DMS153 (cell line): ENCODE measurements around the gene RAB20.
A peak's percentile ranks its signal among the peaks of the same experiment; 100 is the strongest.

Experiments used
- DNase-seq: peaks from one replicate; lab custom pipeline; 2025; lab: John Stamatoyannopoulos, UW

The RAB20 gene

DNA sequence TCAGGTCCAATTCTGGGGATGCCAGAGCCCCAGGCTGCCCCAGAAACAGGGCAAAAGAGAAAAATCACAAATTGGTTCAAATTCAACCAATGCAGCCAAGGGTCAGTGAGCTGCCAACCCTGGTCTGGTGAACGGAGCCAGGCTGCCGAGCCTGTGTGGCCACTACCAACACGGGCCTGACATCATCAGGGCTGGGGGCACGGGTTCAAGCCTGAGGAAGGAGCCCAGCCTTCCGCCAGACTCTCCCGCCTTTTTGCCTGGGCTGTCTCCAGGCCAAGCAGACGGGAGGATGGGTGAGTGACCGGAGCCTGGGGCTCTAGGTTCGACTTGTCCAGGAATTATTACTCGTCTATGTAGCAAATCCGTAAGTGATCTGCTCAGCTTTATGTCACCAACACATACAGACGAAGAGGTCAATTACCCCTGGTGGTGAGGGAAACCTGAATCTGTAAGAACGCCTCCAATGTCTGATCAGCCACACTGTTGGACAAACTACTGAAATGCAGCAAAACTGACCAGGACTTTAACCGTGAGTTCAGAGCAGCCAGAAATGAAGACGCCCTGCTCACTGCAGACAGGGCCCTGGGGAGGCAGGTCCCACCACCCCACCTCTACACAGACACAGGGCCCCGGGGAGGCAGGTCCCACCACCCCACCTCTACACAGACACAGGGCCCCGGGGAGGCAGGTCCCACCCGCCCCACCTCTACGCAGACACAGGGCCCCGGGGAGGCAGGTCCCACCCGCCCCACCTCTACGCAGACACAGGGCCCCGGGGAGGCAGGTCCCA is 31.8 kb downstream of the RAB20 start:
- DNase-seq, result no peak

DNA sequence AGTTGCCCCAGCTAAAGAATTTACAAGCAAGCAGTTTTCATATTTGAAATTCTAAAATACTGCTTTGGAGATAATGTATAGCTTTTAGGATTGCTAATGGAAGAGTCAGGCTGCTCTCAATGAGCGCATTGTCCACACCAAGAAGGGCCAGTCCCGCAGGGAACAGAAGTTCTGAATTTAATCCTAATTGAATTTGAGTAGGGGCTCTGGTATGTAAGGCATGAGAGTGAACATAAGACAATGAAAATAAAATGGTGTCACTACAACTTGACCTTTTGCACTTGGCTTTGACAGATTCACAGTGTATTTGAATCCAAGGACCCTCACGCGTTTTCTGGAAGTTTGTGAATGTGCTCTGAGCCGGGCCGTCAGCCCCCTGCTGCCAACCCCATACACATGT is 32.6 kb downstream of the RAB20 start:
- DNase-seq, result no peak

DNA sequence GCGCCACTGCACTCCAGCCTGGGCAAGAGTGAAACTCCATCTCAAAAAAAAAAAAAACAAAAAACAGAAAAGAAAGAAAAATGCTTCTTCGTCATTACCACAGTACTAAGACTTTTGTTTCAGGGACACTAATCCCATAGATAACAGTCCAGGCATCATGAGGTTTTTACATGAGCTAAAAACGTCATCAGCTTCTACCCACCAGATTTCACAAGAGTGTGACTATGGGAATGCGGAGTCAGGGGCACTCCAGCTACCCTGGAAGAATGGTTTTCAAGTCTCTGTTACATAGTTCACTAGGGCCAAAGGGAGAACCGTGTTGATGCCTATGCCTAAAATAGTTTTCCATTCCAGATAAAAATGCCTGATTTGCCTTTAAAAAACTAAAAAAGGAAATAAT is 33.2 kb downstream of the RAB20 start:
- no peak for DNase-seq

DNA sequence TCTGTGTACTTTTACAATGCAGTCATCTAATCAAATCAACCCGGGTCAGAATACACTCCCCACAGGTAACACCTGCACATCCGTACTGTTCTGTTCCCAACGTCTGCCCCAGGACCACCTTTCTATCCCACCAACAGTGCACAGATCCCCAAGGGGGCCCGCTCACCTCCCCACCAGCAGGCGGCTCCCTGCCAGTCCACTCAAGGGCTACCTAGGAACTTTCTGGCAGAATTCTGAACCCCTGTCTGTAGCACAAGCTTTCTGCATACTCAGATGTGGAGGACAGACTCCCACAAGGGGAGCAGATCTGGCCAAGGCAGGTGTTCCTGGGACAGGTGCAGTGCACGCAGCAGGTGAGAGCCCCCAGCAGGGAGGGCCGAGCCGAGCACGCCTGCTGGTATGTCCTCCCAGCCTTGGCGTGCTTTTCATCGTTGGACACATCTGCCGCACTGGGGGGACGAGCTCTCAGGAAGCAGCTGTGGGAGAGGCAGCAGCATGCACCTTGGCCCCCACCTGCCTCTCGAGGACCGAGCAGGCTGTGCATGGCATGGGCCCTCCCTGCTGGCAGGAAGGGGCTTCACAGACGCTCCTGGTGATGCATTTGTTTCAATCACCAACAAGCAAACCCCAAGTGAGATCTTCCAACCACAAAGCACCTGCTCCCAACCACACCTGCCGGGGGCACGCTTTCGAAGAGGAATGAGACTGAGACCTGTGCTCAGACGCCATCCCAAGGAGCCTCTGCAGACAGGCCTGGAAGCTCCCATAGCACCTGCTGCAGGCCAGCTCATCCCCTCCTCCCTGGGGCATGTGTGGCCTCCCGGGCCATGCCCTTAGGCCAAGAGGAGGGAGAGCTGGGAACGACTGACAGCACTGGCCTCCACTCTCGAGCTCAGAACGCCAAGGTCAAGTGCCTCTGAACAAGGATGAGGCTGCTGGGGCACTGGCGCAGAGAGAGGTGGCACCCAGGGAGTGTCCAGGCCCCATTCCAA is 35.9 kb downstream of the RAB20 start:
- peak; percentile 96 for DNase-seq

DNA sequence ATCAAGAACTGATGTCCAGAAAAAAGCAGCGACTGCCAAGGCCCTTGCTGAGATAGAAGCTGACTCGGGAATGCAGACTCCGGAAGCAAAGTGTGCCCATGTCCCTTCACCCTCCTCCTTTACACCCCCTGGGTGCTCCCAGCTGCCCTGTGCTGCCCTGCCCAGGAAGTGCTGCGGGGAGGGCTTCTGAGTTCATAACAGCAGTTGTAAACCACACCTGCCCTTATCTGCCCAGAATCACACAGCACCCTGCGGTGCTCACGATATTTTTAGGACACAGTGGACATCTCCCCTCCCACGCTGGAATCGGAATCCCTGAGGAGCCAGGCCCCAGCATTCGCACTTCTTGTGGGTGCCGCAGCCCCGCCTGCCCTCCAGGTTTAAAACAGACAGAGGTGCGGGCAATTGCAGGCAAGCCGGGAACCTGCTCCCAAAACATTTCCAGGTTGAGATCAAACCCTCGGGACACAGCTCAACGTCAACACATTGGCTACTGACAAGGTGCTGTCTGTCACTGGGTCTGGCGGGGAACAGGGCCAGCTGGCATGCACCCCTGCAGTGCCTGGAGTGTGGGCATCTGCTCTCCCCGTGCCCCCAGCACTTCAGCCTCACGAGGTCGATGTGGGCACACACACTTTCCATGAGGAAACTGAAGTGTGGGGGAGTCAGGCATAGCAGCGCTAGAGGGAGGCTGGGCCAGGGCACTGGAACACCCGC is 36.8 kb downstream of the RAB20 start:
- DNase-seq, result peak; percentile 86

DNA sequence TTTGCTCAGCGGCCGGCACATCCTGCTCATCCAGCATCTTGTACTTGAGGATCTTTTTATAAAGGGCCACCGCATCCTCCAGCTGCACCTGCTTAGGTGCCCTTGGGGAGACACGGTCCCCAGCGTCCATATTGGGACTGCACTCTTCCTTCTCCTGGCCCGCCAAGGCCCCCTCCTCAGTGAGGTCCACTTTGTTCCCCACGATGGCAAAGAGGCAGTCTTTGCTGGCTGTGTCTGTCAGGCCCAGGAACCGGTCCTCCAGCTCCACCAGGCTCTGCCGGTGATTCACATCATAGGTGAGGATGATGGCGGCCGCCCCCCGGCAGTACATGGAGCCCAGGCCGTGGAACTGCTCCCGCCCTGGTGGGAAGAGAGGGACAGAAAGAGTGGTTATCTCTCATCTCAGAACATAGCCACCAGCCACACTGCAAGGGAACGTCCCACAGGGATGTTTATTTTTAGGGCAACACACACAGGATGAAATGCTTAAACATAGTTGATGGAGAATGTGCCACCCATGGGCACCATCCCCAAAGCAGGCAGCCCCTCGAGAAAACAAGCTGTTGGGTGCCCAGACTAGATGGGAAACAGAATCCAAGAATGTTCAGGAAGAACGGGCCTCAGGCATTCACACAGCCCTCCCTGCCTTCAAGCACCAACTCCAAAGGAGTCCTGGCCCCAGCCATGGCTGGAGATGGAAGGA is 37.5 kb downstream of the RAB20 start:
- DNase-seq, result no peak

DNA sequence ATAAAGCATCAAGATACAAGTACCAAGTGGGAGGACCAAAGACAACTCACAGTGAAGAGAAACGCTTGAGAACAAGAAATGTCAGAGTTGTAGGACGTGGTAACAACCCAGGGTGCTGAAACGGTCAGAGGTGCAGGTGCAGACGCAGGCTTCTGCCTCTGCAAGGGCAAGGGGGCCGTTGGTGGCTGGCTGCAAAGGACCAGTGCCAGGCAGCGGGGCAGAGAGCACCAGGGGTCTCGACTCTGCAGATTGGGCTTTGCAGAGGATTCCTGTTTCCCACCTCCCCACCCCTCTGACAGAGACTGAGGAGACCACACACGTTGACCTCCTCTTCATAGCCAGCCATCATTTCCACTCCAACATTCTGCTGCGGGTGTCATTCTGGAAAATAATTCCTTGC is 38.3 kb downstream of the RAB20 start:
- no peak for DNase-seq

DNA sequence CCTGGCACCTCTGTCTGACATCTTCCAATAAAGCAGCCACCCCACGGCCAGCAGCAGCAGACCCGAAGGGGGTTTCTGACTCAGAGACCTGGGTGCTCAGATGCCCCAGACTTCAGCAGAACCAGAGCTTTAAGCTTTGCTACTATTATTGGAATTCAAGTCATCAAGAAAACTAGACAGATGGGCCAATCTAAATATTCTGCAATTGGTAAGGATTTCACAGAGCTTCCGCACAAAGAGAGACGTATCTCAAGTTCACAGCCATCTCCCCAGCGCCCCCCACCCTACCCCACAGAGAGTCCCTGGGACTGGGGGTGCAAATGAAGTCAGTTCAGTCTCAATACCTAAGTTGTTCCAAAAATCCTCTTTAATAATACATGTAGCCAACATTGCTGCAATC is 38.8 kb downstream of the RAB20 start:
- no peak for DNase-seq

DNA sequence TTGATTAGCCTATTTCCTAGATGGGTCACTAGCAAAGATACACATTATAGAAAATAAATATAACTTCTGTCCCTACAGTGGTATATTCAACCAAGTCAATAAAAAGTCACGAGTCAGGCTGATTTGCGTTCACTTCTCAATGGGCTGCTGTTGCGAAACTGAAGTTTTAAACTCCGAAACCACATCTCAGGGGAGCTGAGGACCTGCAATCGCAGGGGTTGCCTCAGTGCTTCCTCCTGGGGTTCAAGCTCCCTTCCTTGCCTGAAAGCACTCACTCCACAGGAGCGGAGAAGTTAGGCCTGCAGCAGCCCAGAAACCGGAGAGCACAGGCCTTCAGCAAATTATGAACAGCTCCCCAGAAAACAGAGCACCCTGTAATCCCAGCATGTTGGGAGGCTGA is 39.6 kb downstream of the RAB20 start:
- no peak for DNase-seq

DNA sequence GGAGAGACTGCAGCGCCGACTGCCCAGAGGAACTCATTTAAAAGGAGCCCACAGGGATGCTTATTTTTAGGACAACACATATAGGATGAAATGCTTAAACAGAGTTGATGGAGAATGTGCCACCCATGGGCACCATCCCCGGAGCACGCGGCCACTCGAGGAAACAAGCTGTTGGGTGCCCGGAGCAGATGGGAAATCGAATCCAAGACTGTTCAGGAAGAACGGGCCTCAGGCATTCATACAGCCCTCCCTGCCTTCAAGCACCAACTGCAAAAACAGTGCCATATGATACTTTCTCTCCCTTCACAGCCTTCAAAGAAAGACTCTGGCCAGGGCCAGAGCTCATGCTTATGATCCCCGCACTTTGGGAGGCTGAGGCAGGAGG is 40.2 kb downstream of the RAB20 start:
- DNase-seq, result no peak

DNA sequence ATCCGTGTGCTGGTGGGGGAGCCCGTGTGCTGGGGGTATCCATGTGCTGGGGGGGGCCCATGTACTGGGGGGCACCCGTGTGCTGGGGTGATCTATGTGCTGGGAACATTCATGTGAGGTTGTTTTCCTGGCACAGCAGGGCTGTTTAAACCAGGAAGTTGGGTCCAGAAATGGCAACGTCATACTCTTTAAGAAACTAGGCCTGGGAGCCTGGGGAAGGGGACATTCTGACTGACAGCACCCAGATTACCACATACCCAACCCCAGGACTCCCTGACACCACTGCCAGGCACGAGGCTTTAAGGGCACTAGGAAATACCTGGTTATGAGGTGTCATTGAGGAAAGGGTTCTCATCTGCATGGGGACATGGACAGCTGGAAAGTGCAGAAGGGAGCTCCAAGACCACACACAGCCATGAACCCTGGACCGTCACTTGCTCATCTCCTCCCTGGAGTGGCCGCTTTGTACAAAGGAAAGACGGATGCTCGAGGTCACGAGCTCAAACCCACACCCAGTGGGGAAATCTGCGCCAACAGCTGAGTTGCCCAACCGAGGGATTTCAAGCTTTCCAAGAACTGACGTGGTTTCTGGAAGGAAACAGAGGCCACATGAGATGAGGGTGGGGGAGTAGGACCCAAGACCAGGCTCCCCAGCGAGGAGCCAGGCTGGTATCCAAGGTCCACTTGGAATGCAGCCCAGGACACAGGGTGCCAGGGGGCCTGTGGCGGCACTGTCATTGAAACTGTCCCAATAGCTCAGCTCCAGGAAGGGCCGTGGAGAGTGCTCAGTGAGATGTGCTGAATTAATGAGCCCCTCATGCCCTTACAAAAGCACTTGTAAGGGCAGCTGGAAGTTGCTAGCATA is 40.9 kb downstream of the RAB20 start:
- no peak for DNase-seq

DNA sequence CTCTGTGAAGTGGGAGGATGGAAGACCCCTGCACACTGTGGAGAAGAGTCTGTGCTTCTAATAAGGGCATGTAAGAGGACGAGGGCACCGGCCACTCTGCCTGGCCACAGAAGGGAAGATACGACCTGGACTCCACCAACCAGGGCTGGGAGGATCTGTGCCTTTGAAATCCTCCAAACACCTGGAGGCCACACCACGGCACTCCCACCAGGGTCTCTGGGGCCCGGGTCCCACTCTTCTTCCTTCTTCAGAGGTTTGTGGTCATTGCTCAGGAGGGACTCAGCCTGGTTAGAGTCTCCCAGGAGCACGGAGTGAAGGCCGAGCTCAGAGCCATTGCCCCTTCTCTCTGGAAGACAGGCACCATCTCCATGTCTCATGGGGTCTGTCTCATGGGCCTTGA is 42.0 kb downstream of the RAB20 start:
- DNase-seq, result no peak

DNA sequence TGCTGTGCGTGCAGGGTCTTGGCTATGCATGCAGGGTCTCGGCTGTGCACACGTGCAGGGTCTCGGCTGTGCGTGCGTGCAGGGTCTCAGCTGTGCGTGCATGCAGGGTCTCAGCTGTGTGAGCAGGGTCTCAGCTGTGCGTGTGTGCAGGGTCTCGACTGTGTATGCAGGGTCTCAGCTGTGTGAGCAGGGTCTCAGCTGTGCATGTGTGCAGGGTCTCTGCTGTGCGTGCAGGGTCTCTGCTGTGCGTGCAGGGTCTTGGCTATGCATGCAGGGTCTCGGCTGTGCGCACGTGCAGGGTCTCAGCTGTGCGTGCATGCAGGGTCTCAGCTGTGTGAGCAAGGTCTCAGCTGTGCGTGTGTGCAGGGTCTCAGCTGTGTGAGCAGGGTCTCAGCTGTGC is 42.5 kb downstream of the RAB20 start:
- DNase-seq, result no peak

DNA sequence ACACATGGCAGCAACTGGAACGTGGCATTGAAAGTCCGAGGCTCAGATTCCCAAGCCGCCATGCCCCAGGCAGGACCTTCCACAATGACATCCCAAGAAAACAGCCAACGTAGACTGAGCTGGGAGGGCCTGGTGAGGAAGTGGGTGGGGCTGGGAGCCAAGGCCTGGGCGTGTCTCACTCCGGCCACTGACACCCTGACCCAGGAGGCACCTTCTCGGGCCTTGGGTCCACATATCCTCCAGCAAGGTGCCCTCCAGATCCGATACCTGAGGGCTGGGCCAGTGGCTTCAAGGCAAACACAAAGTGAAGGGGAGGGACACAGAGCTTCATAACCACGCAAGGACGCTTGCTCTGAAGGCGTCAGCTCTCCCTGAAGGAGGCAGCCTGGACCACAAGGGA is 43.0 kb downstream of the RAB20 start:
- DNase-seq, result no peak

DNA sequence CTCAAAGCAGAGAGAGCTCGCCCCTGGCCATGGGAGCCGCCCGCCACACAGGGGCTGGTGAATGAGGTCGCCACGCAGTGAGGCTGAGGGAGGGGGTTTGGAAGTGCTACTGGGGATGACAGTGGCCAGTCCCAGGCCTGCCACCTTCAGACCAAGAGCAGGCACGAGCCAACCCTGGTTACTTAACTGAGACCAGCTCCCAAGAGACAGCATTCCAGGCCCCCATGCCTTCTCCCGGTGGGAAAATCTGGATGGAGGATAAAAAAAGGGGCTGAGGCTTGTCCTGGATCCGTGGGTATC is 43.3 kb downstream of the RAB20 start:
- no peak for DNase-seq

DNA sequence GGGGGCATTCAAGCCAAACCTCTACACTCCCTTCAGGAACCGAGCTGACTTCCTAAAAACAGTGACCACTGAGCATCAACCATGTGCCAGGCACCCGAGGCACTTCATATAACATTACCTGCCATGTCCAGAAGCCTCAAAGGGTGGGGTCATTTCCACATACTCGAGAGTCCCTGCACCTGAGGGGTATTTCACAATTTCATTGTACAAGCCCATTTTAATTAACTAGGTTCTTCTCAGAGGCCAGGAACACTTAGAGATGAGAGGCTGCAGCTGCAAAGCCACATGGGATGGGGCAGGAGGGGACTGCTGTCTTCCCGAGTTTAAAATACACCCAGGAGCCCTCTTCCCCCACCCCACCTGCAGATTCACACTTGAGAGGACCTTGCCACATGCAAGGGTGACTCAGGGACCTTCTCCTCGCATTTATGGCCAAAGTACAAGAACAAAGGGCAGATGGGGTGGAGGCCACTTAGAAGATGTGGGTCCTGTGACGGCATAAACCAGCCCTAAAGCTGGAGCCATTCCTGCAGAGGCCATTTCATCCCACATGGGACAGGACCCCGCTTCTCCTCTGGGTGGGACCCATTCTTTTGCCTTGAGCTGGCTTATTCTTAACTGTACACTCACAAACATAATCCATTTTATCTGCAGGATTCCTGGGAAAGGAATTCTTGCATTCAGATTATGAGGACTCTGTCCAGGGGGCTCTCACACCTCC is 43.9 kb downstream of the RAB20 start:
- no peak for DNase-seq

DNA sequence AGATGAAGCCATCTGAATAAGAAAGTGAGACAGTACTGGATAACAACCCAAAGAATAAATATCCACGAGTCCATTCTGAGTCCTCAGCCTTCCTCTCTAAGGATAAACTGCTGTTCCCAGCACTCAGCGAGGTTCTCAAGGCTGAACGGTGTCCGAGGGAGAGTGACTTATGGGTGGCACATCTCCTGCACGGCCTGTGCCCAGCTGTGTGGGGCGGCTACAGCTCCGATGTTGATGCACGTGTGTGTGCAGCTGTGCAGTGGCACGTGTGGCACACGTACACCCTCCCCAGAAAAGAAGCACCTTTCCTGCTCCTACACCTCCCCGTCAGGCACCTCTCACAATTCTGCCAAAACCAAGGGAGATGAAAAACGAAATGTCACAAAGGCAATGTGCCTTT is 45.0 kb downstream of the RAB20 start:
- no peak for DNase-seq

DNA sequence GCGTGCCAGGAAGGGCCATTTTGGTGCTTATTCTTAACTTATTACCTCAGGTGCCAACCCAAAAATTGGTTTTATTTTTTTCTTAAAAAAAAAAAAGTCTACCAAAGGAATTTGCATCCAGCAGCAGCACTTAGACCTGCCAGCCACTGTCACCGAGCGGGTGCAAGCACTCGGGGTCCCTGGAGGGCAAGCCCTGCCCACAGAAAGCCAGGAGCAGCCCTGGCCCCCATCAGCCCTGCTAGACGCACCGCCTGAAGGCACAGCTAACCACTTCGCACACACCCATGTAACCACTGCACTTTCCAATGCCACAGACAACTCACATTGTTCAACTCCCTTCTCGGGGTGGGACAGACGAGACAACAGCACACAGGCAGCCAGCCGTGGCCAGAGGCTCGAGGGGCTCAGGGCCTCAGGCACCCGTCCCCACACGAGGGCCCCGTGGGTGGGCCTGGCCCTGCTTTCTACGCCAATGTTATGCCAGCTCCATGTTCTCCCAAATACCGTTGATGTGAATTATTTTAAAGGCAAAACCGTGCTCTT is 49.3 kb downstream of the RAB20 start:
- no peak for DNase-seq

DNA sequence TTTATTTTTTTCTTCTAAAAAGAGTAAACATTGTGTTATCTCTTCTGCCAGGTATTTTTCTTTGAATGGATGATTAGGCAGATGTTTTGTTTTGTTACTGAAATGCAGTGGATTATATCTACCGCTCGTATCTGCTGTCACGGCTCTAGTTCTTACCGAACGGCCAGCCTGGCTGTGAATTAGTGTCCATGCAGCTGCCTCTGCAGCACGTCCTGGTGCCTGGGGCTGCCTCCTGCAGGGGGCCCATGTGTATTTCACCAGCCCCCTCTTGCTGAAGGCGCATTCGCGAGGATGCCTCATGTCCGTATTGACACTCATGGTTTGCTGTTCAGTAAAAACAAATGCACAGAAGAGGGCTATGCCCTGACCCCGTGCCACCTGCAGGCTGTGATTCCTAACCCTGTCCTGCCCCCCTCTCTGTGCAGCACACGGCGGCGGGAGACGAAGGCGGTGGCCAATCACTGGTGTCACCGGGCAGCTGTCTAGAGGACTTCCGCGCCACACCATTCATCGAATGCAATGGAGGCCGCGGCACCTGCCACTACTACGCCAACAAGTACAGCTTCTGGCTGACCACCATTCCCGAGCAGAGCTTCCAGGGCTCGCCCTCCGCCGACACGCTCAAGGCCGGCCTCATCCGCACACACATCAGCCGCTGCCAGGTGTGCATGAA is 49.9 kb downstream of the RAB20 start:
- no peak for DNase-seq
